ENCODE measurements around the gene LRSAM1.

The LRSAM1 gene

GRCh38 chr9:127538849-127539258 is 87.5 kb downstream of the LRSAM1 start:
- intact Hi-C loops (cut with DNase I), result no loop called here

GRCh38 chr9:127539259-127539981 is 88.1 kb downstream of the LRSAM1 start:
- no peak for DNase-seq
- intact Hi-C loops (cut with DNase I), result no loop called here

More at GRCh38 chr9:127538849-127539258, 87.5 kb downstream of the LRSAM1 start:
- no peak for DNase-seq

GRCh38 chr9:127539982-127540663 is 88.8 kb downstream of the LRSAM1 start:
- intact Hi-C loops (cut with DNase I), result no loop called here
- DNase-seq, result no peak

GRCh38 chr9:127540664-127541041 is 89.3 kb downstream of the LRSAM1 start:
- DNase-seq, result no peak
- intact Hi-C loops (cut with DNase I), result no loop called here

- DNase-seq, result no peak
- intact Hi-C loops (cut with DNase I), result no loop called here
Measured at GRCh38 chr9:127541176-127541575, 89.9 kb downstream of the LRSAM1 start.

- intact Hi-C loops (cut with DNase I), result no loop called here
- DNase-seq, result no peak
Measured at GRCh38 chr9:127541865-127542264, 90.6 kb downstream of the LRSAM1 start.

GRCh38 chr9:127543221-127543620 is 91.9 kb downstream of the LRSAM1 start:
- no peak for DNase-seq
- intact Hi-C loops (cut with DNase I), result no loop called here

GRCh38 chr9:127543973-127544533 is 92.7 kb downstream of the LRSAM1 start:
- intact Hi-C loops (cut with DNase I), result no loop called here
- no peak for DNase-seq

GRCh38 chr9:127545196-127546124 is 94.2 kb downstream of the LRSAM1 start:
- intact Hi-C loops (cut with DNase I), result no loop called here
- peak; percentile 61 to 91 (median 78) for DNase-seq

GRCh38 chr9:127546125-127546832 is 95.0 kb downstream of the LRSAM1 start:
- DNase-seq, result no peak
- intact Hi-C loops (cut with DNase I), result no loop called here

- DNase-seq, result no peak
- intact Hi-C loops (cut with DNase I), result no loop called here
Measured at GRCh38 chr9:127548352-127548881, 97.1 kb downstream of the LRSAM1 start.

- intact Hi-C loops (cut with DNase I), result no loop called here
- DNase-seq, result no peak
Measured at GRCh38 chr9:127549218-127549617, 97.9 kb downstream of the LRSAM1 start.

- intact Hi-C loops (cut with DNase I), result no loop called here
- DNase-seq, result no peak
Measured at GRCh38 chr9:127549751-127550150, 98.4 kb downstream of the LRSAM1 start.

GRCh38 chr9:127550282-127550681 is 99.0 kb downstream of the LRSAM1 start:
- intact Hi-C loops (cut with DNase I), result no loop called here
- DNase-seq, result no peak

- intact Hi-C loops (cut with DNase I), result no loop called here
- no peak for DNase-seq
Measured at GRCh38 chr9:127550751-127551150, 99.4 kb downstream of the LRSAM1 start.
